Activated T-cell treated with anti-CD3 and anti-CD28 coated beads for 48 hours (primary cell): ENCODE data around the gene RAB8B.
A peak's percentile ranks its signal among the peaks of the same experiment; 100 is the strongest.

Source experiments
- DNase-seq: peaks from one replicate; pipeline ENCODE4 v3.0.0-alpha.2; 2020; ENCODE audit warnings: low read depth

The RAB8B gene

DNA sequence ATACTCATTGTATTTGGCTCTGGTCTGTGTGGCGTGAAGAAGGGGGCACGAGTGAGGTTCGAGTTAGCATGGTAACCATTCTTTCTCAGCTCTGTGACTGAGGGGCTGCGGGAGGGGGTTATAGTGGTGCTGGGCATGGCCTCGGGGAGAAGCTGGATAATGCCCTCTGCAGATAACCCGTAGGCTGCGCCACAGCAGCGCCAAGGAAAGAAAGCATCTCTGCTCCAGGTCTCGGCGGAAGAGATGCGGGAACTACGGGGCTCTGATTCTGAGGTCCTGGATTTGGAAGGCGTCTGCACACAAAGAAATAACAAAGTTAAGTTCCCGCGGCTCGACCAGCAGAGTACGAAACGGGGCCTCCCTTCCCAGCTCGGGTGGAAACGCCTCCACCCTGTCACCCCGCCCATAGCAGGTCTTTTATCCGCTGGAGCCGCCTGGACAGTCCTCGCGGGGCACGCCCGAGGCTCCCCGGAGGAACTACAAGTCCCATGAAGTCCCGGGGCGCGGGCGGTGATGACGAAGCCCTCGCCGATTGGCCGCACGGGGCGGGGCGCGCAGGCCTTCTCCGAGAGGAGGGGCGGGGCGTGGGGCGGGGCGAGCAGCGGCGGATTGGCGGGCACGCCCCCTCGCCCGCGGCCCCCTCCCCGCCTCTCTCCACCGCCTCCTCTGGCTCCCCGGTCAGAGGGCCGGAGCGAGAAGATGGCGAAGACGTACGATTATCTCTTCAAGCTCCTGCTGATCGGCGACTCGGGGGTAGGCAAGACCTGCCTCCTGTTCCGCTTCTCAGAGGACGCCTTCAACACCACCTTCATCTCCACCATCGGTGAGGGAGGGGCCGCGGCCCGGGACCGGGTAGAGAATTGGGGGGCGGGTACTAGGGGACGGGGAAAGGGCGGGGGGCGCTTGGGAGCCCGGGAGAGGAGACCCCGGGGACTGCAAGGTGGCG, at the start of gene RAB8B:
RAB8B (plus strand) TSS at position 681 of the 946 bp plus-strand sequence; CDS start at position 700, 19 bp downstream.
- peak; percentile 99 for DNase-seq

GRCh38 chr15:63140936-63141335, 48.5 kb upstream of the RAB8B start:
- no peak for DNase-seq

DNA sequence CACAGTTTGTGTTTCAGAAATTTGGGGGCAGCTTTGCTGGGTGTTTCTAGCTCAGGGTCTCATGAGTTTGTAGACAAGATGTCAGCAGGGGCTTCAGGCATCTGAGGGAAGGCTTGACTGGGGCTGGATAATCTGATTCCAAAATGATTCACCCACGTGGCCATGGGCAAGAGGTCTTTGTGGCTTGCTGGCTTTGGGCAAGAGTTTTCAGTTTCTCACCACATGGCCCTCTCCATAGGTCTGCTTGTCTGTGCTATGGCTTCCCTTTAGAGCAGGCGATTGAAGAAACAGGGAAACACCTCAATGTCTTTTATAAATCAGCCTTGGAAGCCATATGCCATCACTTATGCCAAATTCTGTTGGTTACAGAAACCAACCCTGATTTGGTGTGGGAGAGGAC, 44.0 kb upstream of the RAB8B start:
- DNase-seq = no peak

- no peak for DNase-seq
Observed at GRCh38 chr15:63146684-63147083, 42.7 kb upstream of the RAB8B start.

DNA sequence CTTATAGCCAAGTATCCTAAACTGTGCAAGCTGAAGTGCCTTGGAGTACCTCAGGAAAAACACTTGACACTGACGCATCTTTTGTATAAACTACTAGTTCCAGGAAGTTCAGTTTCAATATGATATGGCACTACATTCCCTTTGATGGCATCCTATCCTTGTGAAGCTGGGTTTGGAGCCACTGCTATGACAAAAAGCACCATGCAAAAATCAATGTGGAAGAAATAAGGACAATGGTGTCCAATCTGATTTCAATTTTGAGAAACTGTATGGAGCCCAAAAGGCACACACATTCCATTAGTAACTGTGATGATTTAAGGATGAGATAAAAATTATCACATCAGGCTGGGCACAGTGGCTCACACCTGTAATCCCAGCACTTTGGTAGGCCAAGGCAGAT, 37.7 kb upstream of the RAB8B start:
- DNase-seq = no peak

GRCh38 chr15:63155486-63155885, 33.9 kb upstream of the RAB8B start:
- no peak for DNase-seq

DNA sequence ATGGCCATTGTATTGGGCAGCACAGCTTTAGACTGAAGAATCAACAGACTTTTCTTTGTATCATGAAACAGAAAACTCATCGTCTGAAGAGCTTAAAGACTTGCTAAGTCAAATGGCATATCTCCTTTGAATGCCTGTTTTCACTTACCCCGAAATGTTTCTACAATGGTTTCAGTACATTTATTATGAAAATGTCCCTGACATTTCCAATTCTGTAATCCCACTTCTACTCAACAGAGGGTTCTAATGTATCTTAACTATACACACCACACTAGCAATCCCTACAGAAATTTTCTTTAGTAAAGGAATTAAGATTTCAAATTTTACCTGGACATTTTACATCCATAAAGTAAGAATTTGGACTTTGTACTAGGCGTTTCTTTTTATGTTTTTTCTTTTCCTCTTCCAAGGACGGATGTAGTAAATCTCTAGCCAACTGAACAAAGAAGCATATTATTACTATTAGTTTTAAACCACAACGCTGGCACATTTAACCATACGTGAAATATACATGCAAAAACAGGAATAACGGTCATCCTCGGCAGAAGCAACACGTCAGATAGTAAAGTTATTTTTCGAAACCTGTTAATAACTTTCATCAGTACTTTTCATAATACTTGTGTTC, 33.2 kb upstream of the RAB8B start:
- no peak for DNase-seq

DNA sequence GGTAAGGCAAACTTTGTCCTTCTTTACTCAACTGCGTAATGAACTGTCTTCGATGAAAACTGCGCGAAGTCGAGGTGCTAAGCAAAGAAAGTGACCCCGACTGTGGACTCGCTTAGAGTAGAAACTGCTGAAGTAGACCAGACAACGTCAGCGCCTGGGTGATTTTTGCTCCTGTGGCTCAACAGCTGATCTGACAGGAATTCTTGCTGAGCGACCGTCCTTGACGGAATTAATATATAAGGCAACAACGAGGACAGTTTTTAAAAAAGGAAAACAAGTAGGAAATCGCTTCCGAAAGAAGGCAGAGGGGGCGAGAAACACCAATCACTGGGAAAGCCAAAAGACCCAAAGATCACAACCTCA, 32.7 kb upstream of the RAB8B start:
- no peak for DNase-seq

DNA sequence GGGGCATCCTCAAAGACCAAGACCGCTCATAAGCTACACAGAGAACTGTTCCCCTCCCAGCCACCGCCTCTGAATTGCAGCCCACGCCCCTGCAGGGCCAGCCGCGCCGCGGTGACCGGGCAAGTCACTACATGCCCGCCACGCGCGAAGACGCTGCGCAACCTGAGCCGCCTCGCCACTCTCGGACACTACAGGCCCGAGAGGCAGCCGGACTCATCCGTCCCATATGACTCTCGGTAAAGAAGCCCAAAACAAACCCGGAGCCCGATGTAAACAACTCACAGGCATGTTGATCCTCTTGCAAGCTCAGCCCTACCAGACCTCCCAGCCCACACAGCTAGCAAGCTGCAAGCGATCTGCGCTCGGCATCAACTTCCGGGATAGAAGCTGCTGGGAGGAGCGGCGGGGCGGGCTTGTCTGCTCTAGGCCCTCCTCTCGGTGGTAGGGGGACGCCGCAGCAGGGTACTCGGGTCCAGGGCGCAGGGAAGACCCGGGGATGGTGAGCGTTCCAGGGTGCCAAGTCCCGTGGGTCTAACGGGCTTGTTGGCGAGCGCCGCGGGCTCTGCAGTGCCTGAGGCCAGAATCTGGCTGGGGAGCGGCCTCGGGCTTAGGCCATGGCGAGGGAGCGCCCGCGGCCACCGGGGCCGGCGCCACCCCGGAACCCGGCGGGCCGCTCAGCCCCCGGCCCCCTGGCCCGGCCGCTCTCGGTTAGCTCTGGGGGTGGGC, 32.1 kb upstream of the RAB8B start, which contains the start of gene RPS27L:
RPS27L (minus strand) TSS at position 360 of the 726 bp plus-strand sequence; CDS start at position 288, 72 bp downstream.
- peak; percentile 82 for DNase-seq

GRCh38 chr15:63157891-63158431, 31.4 kb upstream of the RAB8B start:
- no peak for DNase-seq

- DNase-seq = no peak
Observed at GRCh38 chr15:63160638-63161037, 28.8 kb upstream of the RAB8B start.

DNA sequence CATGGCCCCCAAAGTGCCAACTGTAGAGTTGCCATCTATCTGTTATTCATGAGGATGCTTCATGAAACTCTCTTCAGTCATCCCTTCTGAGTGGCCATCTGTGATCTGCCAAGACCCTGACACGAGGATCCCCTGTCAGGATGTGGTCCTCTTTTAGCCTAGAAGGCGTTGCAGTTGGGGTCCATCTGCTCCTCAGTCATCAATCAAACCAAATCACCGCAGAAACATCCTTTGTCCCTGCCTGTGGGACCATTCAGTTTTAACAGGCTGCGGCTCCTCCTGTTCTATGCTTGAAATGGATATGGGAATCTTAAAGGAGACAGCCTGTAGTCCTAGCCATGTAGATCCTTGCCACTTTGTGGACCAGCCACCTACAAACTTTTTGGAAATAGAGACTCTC, 26.2 kb upstream of the RAB8B start:
- no peak for DNase-seq

DNA sequence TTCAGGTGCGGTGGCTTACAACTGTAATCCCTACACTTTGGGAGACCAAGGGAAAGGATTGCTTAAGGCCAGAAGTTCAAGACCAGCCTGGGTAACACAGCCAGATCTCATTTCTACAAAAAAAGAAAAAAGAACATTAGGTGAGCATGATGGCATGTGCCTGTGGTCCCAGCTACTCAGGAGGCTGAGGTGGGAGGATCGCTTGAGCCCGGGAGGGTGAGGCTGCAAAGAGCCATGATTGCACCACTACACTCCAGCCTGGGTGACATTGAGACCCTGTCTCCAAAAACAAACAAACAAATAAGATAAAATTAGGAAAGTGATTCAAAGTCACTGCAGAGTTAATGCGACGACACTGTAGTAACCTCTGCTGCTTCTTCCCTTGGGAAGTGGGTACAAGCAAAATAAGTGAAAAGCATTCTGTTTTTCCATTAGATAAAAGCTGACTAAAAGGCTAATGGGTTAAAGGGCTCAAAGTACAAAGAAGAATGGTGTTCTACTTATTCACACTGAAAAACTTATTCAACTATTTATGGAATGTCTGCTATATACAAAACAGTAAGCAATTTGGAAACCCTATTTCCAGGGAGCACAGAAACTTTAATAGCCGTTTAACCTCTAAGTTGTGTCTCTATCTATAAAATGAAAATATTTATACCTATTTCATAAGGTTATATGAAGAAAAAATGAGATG, 24.1 kb upstream of the RAB8B start:
- no peak for DNase-seq

- no peak for DNase-seq
Observed at GRCh38 chr15:63166219-63166618, 23.2 kb upstream of the RAB8B start.

DNA sequence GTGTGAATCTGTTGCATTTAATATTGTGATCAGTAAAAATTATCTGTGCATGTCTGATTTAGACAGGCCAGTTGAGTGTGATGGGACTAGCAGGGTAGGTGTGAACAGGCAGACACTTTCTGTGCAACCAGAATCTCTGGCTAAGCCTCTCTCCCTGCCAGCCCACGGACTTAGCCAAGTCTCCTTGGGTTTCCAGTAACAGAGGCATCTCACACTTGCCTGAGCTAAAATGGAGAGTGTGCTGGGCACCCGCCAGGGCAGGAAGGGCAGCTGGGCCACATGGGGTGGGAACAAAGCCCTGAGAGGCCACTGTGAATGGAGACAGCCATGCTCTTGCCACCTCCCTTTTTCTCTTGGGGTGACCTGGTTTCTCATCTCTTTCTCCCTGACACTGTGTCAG, 19.6 kb upstream of the RAB8B start:
- DNase-seq = no peak

DNA sequence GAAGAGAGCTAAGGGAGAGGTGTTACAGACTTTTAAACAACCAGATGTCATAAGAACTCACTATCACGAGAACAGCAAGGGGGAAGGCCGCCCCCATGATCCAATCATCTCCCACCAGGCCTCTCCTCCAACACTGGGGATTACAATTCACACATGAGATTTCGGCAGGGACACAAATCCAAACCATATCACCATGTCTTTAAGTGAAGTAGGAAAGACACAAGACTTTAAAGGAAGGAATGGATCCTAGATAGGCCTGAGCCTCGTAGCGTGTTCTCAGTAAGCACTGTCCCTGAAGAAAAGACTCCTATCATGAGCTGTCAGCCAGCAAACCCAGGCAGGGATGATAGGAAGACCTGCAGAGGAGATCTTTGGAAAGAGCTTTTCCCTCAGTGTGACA, 17.0 kb upstream of the RAB8B start:
- no peak for DNase-seq

DNA sequence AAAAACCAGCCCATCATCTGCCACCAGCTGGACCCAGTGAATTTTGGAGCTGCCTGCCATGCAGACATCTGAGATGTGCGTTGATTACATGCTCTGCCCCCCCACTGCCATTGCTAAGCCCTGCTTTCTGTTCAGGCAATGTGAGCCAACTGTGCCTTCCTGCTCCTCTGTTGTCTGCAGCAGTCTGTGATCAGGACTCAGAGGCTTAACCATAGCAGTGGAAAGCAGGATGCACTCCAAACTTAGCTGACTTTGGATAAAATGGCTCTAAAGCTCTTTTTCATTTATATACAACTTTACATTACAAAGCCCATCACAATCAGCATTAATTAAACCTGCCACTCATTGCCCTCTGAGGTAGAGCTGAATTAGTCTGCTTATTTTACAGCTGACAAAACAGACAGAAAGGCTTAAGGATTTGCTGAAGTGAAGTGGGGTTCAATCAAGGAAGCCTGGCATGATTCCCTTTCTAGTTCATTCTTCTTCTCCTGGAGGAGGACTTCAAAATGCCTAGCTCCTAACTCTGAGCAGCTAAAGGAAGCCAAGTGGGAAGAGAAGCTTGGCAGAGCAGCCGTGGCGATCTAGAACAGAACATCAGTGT, 16.5 kb upstream of the RAB8B start:
- no peak for DNase-seq

DNA sequence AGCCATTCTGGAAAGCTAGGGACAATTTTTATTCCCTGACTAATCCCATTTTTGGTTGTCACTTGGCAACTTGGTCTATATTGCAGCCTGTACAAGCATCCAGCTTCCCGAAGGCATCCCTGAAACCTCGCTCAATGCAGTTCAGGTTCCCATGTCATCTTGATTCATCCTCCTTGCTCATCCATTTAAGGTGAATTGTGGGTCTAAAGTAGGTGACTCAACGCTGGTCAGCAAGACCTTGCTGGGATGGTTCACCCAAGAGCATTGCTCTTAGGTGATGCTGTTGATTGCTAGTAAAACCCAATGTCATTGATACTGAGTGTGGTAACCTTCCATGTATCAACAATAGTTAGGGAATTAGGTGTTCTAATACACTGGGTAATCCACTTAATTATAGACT, 13.1 kb upstream of the RAB8B start:
- DNase-seq = no peak

DNA sequence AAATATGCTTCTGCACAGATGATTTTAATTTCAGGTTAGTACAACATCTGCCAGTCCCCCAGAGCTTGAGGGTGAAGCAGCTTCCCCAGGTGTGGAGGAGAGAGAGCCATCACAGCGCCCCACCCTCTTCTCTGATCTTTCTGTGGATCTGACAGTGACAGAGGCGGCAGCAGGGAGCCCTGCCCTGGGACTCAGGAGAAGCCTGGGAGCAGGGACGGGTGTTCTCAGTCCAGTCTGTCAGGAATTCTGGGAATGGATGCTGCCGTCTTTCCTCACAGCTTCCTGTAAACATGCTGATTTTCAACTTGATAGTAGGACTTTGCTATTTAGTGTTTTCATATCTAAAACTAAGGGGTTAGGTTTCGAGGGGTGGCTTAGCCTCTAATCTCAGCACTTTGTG, 11.4 kb upstream of the RAB8B start:
- no peak for DNase-seq

DNA sequence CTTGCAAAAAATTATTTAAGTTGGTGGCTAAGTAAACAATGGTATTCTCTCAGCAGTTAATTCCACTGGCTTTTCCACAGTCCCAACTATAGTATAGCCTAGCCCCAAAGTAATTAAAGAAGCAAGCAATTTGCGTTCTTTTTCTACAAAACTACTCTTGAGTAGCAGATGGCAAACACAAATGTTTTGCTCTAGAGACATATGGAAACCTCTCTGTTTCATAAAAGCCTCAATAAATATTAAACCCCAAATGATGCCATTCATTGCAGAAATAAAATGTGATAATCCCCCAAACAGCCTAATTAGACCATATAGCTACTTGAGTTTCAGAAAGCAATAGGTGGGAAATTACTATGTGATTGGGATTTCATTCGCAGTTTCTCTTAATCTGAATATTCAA, 8.7 kb upstream of the RAB8B start:
- DNase-seq = no peak

DNA sequence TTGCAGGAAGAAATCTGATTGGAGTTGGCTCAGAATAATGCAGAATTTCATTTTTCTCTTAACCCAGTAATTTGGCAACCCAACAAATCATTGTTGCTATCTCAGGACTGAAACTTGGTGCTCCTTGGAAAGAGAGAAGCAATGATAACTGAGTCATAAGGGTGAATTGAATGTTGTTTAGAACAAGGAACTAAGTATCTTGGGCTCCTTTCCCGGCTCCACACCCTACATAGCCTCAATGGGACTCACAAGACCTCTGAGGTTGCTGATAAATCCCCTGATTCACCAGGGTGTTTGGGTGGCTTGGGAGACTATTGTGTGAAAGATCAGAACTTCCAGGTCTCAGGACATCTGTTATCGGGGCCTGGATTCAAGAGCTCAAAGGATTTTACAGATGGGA, 7.8 kb upstream of the RAB8B start:
- DNase-seq = no peak
